ENCODE measurements around the gene HTRA1.

HTRA1 gene

DNA sequence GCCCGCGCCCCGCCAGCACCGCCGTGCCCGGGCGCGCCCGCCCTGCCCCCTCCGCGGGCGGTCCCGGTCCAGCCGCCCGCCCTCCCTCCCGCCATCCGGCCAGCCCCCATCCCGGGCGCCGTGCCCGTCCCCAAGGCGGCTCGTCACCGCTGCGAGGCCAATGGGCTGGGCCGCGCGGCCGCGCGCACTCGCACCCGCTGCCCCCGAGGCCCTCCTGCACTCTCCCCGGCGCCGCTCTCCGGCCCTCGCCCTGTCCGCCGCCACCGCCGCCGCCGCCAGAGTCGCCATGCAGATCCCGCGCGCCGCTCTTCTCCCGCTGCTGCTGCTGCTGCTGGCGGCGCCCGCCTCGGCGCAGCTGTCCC, at the start of gene HTRA1:
HTRA1 (plus strand) TSS at position 187 of the 362 bp plus-strand sequence; CDS start at position 287, 100 bp downstream.
- no peak for DNase-seq (ENCODE audit: low spot score)

DNA sequence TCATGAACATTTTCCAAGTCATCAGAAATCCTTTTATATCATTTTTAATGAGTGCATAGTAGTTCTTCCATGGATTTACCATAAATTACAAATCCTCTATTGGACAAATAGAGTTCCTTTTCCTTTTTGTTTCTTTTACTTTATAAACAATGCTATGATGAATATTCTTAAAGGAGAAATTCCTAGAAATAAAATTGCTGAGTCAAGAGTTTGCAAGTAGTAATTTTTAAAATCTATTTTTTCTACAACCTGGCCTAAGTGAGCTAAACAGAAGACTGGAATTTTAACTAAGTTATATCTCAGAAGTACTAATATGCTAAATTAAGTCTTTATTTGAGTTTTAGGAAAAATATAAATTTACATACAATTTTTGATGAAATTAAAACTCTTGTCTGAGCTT, 48.0 kb upstream of the HTRA1 start:
- no peak for DNase-seq (ENCODE audit: low spot score)

DNA sequence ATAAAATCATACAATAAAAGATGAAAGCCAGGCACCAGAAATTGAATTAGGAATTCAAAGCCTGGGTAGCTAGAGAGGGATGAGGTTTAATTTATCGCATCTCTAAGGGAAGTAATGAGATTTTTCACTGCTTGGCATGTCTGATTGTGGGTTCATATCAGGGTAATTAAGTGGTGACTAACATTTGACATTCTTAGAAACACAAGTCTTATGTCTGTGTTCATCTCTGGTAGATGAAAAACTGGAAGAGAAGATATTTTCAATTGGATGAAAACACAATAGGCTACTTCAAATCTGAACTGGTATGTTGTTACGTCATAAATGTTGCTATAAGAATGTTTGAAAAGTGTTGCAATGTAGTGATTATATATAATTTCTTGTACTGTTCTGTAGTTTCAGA, 43.7 kb upstream of the HTRA1 start:
- no peak for DNase-seq (ENCODE audit: low spot score)

DNA sequence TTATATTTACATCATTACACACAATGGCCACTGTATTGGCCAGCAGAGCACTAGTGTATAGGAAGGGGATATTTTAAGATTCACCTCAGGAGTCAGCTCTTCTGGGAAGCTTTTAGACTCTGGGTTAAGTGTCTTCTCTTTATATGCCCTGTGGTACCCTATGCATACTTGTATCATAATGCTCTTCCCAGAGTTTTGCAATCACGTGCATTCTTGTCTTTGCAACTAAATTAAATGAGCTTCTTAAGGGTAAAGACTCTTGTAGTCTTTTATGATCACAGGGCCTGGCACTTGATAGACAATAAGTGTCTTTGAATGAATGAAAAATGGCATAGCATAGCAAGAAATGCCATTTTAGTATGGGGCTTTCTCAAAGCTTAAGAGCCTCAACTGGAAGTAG, 42.3 kb upstream of the HTRA1 start:
- DNase-seq (ENCODE audit: low spot score): no peak

DNA sequence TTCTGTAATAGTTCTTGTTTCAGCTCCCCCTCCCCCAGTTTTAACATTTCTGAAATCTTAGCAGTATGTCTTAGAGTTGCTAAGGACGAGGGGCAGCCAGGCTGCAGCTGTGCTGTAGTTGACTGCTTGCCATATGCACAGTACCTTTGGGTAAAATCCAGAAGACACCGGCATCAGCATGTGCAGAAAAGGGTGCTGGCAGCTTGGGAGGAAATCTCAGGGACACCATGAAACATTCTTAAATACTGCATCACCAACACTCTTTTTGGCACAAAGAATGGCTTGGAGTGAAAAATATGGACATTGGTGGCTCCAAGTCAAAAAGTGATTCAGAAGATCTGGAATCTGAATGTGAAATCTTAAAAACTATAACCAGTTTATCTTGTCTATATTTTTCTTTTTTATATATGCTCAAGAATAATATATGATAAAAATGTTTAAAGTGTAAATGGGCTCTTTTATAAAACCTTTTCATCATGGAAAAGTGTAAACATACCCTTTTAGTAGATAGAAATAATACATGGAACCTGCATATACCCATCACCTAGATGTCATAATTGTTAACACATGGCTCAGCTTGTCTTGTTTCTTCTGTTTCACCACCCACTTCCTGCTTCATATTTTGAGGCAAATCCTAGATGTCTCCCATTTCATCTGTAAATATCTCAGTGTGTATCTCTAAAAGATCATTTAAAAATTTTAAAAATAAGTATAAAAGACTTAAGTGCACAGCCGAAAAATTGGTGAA, 41.3 kb upstream of the HTRA1 start:
- DNase-seq (ENCODE audit: low spot score): no peak

DNA sequence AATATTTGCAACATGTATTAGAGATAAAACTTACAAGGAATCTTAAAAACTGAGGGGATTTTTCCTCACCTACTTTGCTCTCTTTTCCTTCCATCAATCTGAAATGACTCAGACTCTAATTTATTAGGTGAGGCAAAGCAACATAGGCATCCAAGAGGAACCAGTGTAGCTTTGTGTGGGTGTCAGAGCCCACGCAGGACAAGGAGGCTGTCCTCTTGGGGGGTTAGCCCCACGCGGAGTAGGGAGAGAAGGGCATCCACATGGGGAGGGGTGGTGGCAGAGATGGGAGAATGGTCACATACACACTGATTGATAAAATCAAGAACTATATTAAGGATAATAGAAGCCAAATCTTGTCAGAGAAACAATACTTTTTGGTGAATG, 40.7 kb upstream of the HTRA1 start:
- DNase-seq (ENCODE audit: low spot score): no peak

DNA sequence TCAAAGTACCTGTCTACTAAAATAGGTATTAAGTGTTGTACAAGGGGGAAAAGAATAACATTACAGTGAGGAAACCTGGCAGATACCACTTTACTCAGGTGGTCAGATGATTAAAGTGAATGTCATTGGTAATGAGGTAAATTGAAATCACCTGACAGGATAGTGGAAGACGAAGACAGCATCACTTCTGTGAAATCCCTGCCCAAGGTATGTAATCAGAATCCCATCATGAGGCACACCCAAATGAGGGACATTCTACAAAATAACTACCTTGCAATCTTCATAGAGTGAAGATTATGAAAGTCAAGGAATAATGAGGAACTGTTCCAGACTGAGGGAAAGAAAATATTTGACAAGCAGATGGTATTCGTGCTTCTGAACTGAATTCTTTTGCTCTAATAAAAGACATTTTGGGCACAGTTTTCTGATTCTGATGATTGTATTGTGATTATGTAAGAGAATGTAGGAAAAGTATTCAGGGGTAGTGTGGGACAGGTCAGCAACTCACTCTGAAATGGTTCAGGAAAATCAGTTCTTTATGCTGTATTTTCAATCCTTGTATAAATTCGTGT, 40.2 kb upstream of the HTRA1 start:
- no peak for DNase-seq (ENCODE audit: low spot score)

DNA sequence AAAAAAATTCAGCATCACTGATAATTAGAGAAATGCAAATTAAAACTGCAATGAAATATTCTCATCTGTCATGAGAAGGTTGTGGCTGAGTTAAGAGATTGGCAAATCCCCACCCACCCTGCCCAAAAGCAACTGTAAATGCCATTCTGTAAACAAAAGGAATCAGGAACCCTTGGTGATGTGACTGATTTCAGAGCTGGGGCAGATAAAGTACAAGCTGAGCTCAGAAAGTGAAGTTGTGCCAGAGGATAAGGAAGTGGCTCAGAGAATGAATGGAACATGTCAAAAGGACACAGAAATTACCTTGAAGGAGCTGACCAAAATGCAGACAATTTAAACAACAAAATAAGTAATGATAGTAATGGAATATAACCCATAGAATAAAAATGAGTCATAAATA, 39.6 kb upstream of the HTRA1 start:
- no peak for DNase-seq (ENCODE audit: low spot score)

DNA sequence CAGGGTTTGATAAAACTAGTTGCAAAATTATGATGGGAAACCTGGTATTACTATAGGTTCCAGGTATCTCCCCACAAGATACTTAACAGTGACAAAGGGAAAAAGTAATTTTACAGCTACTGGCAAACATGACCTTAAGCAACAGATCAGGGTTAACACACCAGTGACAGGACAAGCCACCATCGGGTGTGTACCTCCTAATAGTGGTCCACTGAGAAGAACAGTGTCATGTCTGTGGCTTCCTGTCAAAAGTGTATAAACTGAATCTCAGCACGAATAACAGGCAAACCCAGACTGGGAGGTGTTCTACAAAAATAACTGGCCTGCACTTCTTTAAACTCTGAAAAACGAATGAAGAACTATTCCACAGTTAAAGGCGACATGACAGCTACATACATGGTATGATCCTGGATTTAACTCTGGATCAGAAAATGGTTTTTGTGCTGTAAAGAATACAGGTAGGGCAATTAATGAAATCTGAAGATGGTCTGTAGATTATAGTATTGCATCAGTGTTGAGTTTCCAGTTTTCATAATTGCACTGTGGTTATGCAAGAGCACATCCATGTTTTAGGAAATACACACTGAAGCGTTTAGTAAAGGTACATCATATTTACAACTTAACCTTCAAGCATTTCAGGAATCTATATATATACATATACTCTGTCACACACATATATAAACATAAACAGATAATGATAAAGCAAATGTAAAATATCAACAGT, 38.9 kb upstream of the HTRA1 start:
- DNase-seq (ENCODE audit: low spot score): no peak

DNA sequence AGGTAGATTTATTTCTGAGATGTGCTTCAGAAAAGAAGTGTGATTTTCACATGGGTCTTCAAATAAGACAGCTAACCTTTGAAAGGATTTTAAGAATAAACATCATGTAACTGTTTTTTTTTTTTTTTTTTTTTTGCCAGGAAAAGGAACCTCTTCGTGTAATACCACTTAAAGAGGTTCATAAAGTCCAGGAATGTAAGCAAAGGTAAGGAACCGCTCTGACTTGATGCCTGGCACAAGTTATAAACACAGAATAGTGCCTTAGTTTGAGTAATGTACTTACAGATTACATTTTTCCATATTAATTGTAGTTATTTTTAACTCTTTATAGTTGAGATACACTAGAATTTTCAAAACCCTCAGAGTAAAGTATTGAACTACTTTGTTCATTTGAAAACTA, 37.3 kb upstream of the HTRA1 start:
- no peak for DNase-seq (ENCODE audit: low spot score)

DNA sequence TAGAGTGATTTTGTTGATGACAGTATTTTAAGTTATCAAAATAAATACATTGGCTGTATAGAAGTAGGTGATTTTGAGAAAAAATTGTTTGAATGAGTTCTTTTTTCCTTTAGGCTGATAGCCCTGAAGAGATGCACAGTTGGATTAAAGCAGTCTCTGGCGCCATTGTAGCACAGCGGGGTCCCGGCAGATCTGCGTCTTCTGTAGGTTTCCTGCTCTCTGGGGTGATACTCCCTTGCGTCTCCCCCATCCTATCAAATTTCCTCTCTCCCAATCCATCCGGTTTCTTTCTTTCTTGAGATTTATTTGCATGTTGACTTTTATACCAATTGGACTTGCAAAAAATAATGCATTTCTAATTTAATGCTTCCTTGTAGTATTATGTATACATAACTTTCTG, 34.5 kb upstream of the HTRA1 start:
- DNase-seq (ENCODE audit: low spot score): no peak

DNA sequence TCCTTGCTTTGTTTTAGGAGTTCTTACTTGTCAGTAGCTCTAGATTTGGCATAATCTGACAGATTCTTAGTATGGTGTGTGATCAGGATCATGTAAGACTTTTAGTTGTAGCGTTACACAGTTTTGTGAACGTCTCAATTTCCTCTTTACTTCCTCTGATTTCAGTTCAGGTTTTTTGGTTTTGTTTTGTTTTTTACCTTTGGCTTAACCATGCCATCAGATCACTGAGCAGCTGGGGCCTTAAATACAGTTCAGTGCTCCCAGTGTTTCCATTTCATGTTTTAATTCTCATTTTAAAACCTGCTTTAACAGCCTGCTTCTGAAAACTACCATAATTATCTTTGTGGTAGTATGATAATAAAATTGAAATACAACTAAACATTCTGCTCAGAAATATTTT, 34.1 kb upstream of the HTRA1 start:
- no peak for DNase-seq (ENCODE audit: low spot score)

DNA sequence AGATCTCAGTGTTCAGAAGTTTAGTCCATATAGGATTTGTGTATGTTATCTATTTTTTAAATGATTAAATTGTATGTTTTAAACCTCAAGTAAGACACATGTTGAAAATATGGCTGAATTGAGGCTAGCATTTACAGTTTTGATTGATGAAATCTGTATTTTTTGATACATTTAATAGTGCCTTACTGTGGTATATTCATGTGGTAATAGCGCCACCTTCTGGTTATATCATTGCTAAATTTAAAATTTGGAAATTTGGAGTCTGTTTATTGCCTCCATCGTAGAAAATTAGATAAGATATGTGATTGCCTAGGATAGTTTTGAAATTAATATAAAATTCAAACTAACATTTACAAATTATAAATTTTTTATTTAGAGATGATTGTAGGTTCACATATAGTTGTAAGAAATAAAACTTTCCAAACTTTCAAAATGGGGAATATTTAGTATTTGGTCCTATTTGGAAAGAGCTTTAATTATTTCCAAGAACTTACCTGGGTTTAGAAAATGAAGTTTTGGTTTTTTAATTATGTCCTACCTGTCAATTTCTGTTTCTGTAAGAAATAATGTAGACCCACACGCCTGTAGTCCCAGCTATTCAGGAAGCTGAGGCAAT, 26.0 kb upstream of the HTRA1 start:
- DNase-seq (ENCODE audit: low spot score): peak; percentile 52

DNA sequence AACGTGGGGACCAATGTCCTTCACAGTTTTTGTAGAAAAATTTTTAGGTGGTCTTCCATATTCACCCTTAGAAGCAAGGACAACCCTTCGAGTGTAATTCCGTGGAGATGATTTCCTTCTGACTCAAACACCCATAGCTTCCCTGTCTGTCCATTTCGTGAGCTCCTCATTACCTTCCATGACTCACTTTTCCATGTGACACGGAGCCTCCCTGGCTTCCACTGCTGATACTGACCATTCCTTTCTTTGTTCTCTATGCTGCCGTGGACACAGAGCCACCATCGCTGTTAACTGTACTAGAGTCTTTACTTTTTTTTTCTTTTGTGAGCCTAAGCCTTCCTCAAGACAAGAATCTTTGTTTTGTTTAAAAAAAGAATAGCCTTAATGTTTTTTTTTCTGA, 19.4 kb upstream of the HTRA1 start:
- no peak for DNase-seq (ENCODE audit: low spot score)

DNA sequence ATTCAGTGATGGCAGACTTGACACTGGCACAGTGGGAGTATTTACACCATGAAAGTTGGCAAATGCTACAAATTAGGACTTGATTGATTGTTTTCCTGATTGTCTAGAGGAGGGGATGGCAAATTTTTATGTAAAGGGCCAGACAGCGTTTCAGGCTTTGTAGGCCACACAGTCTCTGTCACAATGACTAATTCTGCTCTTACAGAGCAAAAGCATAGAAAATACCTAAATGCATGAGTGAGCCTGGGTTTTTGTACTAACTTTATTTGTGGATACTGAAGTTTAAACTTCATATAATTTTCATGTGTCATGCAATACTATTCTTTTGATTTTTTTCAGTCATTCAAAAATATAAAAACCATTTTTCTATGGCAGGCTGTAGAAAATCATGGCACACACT, 15.9 kb upstream of the HTRA1 start:
- DNase-seq (ENCODE audit: low spot score): no peak

DNA sequence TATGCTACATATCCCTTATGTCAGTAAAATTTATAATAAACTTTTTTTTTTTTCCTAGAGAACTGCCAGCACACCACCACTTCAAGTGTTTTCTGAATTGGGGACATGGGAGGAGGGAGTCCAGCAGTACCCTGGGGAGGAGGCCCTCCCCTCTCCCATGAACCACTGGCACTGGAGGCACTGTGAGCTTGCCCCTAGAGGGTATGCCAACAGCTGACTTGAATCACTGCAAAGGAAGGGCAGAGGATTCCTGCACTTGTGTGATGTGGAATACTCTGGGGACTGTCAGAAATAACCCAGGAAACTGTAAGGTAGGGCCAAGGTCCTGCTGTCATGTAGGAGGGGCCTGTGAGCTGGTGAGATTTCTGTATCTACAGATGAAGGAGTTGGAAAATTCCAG, 15.4 kb upstream of the HTRA1 start:
- DNase-seq (ENCODE audit: low spot score): no peak

DNA sequence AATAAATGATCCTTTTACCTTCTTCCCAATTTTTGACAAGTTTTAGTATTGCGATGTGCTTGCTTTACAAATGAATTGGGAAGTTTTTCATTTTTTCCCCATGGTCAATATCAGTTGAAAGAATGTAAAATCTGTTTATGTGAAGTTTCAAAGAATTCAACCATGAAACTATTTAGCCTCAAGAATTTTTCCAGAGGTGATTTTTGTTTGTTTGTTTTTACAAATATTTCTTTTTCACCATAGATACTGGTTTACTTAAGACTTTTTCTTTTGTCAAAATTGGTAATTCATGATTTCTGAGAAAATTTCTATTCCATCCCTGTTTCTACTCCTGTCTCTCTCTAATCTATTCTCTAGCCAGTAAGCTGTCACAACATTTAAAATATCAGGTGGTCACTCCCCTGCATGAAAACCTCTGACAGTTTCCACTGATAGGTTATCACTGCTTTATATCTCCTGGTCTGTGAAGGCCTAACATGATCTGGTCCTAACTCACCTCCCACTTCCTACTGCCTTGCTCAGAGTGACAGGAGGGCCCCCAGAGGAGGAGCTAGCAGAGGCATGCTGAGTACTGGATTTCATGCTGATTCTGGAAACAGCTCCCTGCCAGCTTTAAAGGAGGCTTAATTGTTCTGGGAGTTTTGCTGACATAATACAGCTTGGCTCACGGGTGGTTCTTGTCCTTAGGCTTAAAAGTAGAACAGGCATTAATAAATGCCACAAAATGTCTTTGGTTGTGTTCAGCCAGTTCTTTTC, 14.5 kb upstream of the HTRA1 start:
- DNase-seq (ENCODE audit: low spot score): no peak

DNA sequence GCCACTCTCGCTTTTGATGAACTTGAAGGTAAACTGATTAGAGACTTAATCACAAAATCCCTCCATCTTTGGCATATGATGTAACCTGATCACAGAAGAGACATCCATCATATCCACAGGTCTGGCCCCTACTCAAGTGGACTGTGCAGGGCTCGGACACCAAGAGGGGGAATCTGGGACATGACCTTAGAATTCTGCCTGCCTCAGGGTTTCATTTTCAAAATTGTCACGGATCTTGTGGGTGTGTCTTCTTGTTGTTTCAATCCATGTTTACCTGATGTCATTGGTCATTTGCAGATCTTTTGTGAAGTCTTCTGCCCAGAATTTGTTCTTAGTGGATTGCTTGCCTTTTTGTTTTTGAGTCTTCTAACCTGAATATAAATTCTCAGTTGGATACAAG, 12.8 kb upstream of the HTRA1 start:
- DNase-seq (ENCODE audit: low spot score): no peak

DNA sequence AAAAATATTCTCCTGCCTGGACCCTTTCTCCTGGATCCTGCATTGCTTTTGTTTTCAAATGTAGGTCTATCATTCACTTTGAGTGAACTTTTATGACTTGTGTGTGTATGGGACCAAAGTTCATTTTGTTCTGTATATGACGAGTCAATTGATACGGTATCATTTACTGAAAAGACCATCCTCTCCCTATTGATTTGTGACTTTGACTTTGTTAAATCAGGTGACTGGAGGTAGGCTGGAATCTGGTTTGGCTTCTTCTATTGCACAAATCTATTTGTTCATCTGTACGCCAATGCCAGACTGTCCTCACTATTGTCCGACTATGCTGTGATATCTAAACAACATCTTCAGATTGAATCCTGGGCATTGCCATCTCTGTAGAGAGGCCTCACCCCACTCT, 12.2 kb upstream of the HTRA1 start:
- DNase-seq (ENCODE audit: low spot score): no peak

DNA sequence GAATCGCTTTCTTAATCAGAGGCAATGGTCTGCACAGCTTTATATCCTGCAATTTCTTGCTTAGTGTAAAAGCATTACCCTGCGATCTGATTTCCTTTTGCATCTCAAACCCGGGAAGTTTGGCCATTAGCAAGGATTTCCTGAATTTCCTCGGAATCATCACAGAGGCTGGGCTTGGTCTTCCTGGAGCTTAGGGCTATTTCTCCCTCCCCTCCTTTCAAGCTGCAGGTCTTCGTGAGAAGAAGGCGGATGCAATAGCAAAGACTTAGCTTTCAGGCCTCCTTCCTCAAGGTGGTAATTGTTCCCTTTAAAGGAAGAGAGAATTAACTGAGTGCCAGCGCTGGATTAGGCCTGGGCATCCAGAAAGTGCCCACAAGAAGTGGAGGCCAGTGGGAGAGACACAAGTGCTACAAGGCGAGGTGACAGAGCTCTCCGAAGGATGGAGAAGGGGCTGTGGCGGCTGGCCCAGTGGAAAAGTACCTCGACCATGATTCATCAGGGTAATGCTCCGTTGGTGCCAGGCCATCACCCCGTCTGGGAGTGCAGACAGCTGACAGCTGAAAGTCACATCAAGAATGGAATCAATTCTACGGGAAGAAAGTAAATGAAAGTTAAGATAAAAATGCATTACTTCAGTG, 10.9 kb upstream of the HTRA1 start:
- DNase-seq (ENCODE audit: low spot score): no peak

DNA sequence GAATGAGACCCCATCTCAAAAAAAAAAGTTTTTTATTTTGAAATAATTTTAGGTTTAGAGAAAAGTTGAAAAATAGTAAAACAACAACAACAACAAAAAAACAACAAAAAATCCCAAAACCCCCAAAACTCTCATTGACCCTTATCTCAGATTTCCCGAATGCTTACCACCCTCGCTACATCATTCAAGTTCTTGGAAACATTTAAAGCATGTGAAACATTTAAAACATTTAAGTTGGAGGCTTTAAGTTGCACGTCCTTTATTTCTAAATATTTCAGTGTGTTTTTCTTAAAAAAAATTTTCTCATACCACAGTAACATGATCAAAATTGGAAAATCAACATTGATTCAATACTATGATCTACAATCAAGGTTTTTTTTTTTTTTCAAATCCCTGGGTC, 7.3 kb upstream of the HTRA1 start:
- DNase-seq (ENCODE audit: low spot score): no peak

DNA sequence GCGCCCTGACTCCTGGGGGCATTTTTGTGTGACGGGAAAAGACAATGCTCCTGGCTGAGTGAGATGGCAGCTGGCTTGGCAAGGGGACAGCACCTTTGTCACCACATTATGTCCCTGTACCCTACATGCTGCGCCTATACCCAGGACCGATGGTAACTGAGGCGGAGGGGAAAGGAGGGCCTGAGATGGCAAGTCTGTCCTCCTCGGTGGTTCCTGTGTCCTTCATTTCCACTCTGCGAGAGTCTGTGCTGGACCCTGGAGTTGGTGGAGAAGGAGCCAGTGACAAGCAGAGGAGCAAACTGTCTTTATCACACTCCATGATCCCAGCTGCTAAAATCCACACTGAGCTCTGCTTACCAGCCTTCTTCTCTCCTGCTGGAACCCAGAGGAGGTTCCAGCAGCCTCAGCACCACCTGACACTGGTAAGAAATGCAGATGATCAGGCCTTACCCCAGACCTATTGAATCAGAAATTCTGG, 6.7 kb upstream of the HTRA1 start, which contains the start of gene ARMS2:
ARMS2 (plus strand) TSS at position 51 of the 478 bp plus-strand sequence; CDS start at position 126, 75 bp downstream.
- no peak for DNase-seq (ENCODE audit: low spot score)

Measured in hematopoietic multipotent progenitor cell treated with erythropoietin and hydrocortisone succinate and interleukin-3 and kit ligand, for 15 days (in vitro differentiated cells).